Measurements from ENCODE around the gene CHRNA5. TPM values are rescaled to one million over a fixed set of nuclear protein-coding genes. Genes with fewer than 3 reads are reported as not detected.

CHRNA5 gene
- total RNA-seq, 4 donors from 2014 or later = 0.84 to 3.0 (median 1.3) TPM

- TF ChIP-seq POLR2A (IDR thresholded peaks at IDR 0.05) (no peak), CTCF (IDR thresholded peaks at IDR 0.05) (no peak), EP300 (IDR thresholded peaks at IDR 0.05) (no peak)
- WGBS, 2 donors = 69 to 75% methylated on average over 11 of the region's 11 CpGs
- Histone ChIP-seq H3K27me3 (peaks cover 0 to 31% of the 10 kb centered on the region in 2 donors), H3K36me3 (no peaks in the 10 kb centered on the region), H3K4me1 (peaks cover 0 to 13% (median 9%) of the 10 kb centered on the region in 4 donors), H3K4me3 (no peak overlapping the region), H3K27ac (no peak overlapping the region), H3K9me3 (no peaks in the 10 kb centered on the region)
- DNase-seq (ENCODE audit: low spot score in 2 of 2) = no peak
These were observed 76.5 kb downstream of the CHRNA5 start for GRCh38 chr15:78641749-78642275.

GRCh38 chr15:78642331-78642730, 77.0 kb downstream of the CHRNA5 start:
- no peak for DNase-seq (ENCODE audit: low spot score in 2 of 2)
- Histone ChIP-seq H3K27me3 (peaks cover 0 to 31% of the 10 kb centered on the region in 2 donors), H3K9me3 (no peaks in the 10 kb centered on the region), H3K4me1 (peaks cover 0 to 13% (median 9%) of the 10 kb centered on the region in 4 donors), H3K36me3 (no peaks in the 10 kb centered on the region), H3K27ac (no peak overlapping the region), H3K4me3 (no peak overlapping the region)
- no peak for TF ChIP-seq EP300 (IDR thresholded peaks at IDR 0.05)
- TF ChIP-seq POLR2A (IDR thresholded peaks at IDR 0.05) = no peak
- TF ChIP-seq CTCF (IDR thresholded peaks at IDR 0.05) = no peak
- WGBS, 2 donors = 57 to 66% methylated on average over 5 of the region's 5 CpGs

Small RNA genes lying within 50 kb of the gene (small RNA-seq; reads per million reads assigned to genes)
- gene AC067863.2 = not detected

Other genes starting within 250 kb of the CHRNA5 start
- gene CRABP1, start 225.2 kb upstream of the CHRNA5 start, total RNA-seq = 1 to 10 TPM in 2 of 4 donors, not detected in 2; 1.6 to 6.6 TPM
- gene IREB2, start 127.3 kb upstream of the CHRNA5 start, total RNA-seq = 10 to 100 TPM; 32.4 to 45.9 (median 42.4) TPM
- 10 to 100 TPM in 2 of 4 donors, 1 to 10 TPM in 2; 8.0 to 31.9 (median 10.2) TPM for gene HYKK, start 57.9 kb upstream of the CHRNA5 start, total RNA-seq
- 100 to 1,000 TPM in 1 of 4 donors, 10 to 100 TPM in 3; 58.1 to 102 (median 76.8) TPM for gene PSMA4, start 25.1 kb upstream of the CHRNA5 start, total RNA-seq
- not detected for gene CHRNA3, start 55.5 kb downstream of the CHRNA5 start, total RNA-seq
- gene CHRNB4, start 75.7 kb downstream of the CHRNA5 start, total RNA-seq = not detected
- gene ADAMTS7, start 245.9 kb downstream of the CHRNA5 start, total RNA-seq = 10 to 100 TPM; 10.7 to 26.4 (median 18.5) TPM